DMS 273 treated with DMSO at 0.1 percent for 48 hours (cell line): ENCODE results near the gene RSAD2.
"Not testable (repeated sequence)": the region's sequence is repeated elsewhere in the genome, so short reads cannot be mapped to it uniquely, and the experiment has no call there.

ENCODE experiments used
- DNase-seq: peaks from one replicate; lab custom pipeline; 2025; lab: John Stamatoyannopoulos, UW

Gene RSAD2, protein sequence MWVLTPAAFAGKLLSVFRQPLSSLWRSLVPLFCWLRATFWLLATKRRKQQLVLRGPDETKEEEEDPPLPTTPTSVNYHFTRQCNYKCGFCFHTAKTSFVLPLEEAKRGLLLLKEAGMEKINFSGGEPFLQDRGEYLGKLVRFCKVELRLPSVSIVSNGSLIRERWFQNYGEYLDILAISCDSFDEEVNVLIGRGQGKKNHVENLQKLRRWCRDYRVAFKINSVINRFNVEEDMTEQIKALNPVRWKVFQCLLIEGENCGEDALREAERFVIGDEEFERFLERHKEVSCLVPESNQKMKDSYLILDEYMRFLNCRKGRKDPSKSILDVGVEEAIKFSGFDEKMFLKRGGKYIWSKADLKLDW

DNA sequence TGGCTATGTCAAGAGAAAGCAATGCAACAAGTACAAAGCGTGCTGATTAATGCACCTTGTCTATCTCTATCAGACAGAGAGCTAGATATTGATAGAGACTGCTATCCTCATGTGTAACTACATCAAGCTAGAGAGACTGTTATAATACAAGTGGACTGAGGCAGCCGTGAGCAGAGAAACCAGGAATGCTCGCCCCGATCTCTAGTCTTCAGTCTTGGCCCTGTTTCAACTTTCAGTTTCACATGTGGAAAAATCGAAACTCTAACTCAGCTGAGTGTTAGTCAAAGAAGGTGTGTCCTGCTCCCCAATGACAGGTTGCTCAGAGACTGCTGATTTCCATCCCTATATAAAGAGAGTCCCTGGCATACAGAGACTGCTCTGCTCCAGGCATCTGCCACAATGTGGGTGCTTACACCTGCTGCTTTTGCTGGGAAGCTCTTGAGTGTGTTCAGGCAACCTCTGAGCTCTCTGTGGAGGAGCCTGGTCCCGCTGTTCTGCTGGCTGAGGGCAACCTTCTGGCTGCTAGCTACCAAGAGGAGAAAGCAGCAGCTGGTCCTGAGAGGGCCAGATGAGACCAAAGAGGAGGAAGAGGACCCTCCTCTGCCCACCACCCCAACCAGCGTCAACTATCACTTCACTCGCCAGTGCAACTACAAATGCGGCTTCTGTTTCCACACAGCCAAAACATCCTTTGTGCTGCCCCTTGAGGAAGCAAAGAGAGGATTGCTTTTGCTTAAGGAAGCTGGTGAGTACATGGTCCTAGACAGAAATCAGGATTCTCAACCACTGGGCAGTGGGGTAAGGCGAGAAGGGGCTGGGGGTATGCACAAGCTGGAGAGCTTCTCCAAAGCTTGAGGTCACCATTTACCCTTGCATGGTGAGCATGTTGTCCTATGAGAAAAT lies at the start of gene RSAD2:
TSS of gene RSAD2 (plus strand) at position 376 of the 903 bp plus-strand sequence. CDS start at position 400, 24 bp downstream.
- no peak for DNase-seq

DNA sequence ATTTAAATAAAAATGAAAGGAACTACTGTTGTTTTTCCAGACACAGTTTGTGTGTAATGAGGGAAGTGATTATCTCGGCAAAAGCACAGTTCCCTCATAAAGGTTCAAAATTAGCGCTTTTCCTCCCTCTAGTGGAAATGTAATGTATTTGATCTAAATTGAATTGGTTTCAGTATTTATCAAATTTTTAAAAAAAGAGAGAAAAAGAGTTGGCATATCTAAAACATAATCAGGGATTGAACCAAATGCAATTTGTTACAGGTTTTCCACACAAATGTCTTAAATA lies 49.3 kb upstream of the RSAD2 start:
- DNase-seq: peak; percentile 9

DNA sequence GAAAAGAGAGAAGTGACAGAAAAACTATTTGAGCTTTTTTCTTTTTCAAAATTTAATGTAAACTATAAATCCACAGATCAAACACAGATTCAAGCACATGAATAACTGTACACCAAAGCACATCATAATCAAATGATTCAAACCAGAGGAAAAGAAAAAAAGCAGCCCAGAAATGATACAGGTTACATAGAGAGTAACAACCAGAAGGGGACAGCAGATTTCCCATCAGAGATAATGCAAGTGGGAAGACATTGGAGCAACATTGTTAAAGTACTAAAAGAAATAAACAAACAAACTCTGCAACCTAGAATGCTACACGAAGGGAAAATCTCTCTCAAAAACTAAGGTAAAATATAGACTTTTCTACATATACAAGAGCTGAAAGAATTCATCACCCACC lies 46.3 kb upstream of the RSAD2 start:
- DNase-seq: no peak

DNA sequence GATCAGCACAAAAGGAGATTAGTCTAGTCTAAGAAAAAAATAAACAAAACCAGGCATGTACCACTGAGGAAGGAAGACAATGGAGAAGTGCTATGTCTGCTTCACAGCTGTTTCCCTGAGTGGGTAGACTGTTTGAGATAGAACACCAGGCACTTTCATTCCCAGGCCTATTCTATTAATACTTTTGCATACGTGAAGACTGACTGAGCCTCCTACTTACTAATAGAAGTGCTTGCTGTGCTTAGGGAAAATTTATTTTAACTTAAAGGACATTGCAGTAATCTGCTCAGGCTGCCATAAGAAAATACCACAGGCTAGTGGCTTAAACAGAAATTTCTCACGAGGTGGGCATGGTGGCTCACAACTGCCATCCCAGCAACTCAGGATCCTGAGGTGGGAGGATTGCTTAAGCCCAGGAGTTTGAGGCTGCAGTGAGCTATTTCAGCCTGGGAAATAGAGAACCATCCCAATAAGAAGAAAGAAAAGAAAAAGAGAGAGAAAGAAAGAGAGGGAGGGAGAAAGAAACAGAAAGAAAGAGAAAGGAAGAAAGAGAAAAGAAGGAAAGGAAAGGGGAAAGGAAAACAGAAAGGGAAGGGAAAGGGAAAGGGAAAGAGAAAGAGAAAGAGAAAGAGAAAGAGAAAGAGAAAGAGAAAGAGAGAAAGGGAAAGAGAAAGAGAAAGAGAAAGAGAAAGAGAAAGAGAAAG lies 44.8 kb upstream of the RSAD2 start:
- no peak for DNase-seq

DNA sequence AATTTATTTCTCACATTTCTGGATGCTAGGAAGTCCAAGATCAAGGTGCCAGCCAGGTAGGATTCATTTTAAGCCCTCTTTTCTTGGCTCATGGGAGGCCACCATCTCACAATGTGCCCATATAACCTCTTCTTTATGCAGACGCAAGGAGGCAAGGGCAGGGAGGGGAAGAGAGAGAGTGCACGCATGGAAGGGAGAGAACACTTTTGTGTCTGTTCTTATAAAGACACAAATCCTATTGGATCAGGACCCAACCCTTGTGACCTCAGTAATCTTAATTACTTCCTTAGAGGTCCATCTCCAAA lies 44.3 kb upstream of the RSAD2 start:
- DNase-seq: no peak

DNA sequence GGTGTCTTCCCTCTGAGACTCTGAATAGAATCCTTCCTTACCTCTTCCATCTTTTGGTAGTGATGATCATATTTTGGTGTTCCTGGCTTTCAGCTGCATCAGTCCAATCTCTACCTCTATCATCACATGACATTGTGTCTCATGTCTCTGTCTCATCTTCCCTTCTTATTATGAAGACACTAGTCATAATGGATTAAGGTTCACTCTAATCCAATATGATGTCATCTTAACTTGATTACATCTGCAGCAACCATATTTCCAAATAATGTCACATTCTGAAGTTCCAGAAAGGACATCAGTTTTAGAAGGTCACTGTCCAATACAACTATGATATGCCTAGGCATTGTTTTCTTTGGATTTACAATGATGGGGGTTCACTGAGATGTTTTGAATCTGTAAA lies 43.4 kb upstream of the RSAD2 start:
- DNase-seq: no peak

DNA sequence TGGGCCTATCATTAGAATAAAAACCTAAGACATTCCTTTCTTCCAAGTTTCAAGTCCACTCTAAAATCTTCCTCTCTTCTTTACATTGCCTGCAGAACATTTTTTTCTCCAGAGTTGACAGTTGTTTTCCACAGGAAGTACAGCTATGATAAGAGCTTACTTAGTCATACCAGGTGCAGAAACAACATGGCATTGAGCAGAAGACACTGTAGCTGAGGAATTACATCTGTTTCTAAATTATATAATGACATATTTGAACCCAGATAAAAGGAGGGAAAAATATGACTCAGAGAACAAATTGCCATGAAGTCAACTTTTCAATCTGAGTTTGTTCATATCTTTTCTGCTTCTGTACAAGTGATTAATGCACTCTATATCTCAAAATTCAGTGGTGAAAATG lies 42.1 kb upstream of the RSAD2 start:
- DNase-seq: no peak

DNA sequence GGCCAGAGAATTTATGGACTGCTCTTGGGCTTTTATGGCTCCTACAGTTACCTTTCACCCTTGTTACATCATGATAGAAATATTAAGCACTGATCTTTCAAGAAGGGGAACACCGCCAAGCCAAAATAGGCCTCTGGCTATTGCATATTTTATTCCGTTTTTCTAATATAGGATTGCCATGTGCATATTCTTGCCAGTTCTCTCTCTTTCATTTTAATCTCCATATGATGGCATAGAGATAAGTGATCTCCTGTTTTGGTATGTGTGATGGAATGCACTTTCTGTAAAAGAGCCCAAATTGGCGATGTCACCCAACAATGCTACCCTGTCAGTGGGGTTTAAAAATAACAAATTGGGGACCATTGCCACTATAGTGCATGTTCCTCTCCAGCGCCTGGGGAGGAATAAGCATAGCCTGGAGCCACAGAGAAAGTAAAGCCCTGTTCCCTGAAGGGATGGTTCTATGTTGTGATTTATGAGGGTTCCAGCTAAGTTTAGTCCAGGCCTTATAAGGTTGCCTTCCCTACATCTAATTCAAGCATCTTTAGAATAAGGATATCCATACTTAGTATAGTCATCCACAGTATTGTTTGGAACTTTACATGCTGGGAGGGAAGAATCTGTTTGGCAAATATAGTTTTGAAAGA lies 38.8 kb upstream of the RSAD2 start:
- DNase-seq: no peak

DNA sequence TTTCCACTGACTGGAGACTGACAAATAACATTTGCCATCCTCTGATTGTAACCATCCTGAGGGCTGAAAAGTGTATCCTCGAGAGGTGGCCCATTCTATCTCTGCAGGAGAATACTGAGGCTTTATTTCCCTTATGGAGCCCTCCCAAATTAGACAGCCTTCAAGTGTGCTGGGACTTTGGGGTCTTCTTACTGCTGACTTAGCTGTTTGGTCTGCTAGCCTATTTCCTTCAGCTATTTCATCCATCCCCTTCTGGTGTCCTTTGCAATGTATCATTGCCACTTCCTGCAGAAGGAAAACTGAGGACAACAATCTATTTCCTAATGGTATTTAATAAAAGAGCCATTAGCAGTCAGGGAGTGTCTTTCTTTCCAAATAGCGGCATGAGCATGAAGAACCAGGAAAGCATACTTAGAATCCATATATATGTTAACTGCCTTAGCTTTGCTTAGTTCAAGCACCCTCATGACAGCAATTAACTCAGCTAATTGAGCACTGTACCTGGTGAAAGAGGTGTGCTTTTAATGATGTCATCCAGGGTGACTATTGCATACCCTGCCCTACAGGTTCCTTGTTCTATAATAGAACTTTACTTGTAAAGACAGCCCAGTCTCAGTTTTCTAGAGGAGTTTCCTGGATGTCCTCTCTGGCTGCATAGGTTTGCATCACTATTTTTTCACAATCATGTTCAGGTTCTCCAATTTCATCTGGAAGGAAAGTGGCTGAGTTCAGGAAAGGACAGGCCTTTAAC lies 35.9 kb upstream of the RSAD2 start:
- no peak for DNase-seq

DNA sequence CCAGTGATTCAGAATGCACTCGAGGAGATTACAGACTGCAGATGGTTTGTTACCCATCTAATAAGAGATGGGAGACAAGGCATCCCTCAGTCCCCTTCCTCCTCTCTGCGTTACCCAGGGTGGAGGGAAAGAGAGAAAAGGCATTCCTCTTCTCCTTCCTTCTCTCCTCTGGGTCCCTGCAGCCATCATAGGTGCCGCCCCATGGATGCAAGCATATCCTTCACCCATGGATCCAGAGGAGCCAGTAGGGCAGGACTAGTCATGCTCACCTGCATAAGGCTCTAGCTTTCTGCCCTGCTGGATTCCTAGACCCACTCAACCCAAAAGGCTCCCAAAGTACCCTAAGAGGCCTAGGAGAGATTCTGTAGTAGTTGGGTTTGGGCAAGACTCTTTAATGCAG lies 32.3 kb upstream of the RSAD2 start:
- DNase-seq: no peak

DNA sequence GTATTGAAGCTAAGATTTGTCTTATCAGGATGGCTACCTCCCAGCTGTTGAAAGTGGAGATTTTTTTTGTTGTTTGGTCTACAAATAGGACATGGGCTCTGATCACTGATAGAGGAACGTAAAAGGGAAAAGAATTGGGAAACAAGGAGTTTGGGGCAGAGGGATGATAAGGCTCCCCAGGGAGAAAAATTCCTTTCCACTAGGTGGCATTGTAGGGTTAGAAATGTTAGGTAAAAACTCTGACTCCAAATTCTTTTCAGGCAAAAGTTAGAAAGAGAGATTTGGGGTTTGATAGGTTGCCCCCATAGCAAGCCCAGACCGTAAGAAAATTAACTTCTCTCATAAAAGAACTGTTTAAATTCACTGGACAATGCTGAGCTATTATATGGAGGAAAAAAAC lies 31.7 kb upstream of the RSAD2 start:
- no peak for DNase-seq

DNA sequence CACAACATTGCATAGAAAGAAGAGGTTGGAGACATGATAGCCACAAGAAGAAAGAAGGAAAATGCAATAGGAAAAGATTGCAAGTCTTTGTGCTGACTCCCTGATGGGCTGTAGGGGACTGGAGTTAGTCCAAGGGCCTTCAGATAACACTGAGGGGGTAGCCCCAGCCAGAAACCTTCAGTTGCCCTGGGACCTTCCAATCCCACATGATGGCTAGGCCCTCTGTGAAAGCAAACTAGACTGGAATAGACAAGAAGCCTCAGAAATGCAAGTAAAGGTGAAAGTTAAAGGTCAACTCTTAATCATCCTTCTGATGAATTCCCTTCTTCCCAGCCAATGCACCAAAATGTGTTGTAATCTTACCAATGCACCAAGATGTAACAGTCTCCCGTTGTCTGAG lies 31.0 kb upstream of the RSAD2 start:
- DNase-seq: no peak

DNA sequence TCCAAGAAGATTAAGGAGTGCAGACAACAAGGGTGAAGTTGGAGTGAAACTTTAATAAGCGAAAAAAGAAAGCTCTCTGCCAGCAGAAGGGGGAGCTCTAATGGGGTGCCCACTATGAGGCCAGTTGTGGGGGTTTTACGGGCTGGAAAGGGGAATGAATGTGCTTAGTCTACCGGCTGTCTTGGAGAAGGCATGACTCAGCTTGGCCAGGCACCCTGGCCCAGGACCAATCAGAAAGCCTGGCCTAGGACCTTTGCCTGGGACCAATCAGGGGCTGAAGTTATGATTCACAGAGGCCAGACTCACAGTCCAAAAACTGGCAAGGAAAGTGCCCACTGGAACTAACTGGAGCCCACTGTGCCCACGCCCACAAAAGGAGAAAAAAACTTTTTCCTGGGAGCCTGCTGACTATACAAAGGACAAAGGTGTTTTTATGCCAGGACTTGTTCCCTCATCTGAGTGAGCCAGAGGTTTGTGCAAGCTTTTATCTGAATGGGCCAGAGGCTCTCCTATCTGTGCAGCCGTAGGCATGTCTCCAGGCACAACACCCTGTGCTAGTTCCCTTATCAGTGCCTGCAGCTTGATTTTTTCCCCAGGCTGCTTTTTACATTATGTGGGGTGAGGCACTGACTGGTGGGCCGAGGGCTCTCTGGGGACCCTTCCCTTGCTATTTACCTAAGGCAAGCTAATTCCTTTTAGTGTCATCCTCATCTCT lies 30.5 kb upstream of the RSAD2 start:
- no peak for DNase-seq

DNA sequence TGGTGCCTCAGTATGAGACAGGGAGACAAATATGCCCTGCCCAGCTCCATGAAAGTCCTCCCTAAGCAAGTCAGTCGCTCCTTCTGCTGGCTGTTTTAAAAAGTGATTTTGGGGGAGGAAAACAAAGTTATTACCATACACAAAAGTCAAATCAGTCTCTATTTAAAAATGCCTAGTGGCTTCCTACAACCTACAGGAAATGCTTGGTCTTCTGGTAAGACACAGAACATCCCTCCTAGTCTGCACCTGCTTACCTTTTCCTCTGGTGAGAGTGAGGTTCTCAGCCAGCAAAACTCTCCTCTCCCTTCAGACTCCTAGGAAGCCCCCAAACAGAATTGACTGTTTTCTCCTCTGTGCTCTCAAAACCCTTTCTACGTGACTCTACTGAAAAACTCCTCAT lies 25.4 kb upstream of the RSAD2 start:
- DNase-seq: no peak

DNA sequence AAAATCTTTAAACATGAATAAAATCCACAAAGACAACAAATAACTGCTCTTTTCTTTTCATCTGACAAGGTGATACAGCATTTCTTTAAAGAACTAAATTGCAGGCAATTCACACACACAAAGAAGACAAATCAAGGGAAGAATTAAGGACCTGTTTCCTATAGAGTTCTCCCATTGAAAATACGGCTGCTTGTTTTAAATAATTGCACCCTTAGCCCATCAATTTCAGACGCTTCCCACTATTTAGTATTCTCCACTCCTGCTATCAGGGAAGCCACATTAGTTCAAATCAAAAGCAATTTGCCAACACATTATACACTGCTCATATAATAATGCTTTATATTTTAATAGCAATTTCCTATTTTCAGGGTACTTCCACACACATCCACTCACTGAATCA lies 23.2 kb upstream of the RSAD2 start:
- DNase-seq: no peak

DNA sequence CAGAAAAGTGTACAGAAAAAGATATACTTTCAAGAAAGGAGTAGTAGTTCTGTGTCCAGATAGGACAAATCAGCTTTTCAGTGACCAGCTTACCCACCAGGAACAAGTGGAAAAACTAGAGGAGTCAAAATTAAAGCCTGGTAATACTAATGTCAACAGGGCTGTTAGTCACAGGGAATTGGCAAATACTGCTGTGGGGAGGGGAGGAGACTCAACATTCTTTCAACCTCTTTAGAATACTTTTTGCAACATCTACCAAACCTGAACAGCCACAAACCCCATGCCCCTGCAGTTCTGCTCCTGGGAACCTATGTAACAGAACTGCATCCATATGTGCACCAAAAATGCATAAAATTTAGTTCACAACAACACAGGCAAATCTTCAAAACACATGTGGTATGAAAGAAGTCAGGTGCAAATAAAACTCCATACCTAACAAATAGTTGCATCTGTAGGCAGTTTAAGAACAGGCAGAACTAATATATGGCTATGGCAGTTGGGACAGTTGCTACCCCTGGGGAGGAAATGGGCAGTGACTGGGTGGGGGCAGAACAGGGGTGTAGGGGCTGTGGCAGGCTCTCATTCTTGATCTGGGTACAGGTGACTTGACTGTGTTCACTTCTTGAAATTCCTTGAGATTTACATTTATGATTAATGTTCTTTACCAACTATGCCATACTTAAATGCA lies 21.6 kb upstream of the RSAD2 start:
- no peak for DNase-seq

DNA sequence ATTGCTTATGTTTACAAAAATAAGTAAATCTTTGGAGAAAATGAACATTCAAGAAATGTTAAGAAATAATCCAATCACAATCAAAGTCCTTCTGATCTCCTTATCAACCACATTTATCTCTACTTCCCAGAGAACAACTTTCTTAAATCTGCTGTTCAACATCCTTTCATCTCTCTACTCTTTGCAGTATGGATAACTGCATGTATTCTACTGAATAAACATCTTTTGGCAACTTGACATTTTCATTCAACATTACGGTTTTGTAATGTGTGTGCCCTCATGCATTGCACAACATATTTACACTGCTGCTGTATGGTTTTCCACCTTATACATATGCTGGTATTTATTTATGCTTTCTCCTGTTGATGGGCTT lies 21.0 kb upstream of the RSAD2 start:
- DNase-seq: no peak

DNA sequence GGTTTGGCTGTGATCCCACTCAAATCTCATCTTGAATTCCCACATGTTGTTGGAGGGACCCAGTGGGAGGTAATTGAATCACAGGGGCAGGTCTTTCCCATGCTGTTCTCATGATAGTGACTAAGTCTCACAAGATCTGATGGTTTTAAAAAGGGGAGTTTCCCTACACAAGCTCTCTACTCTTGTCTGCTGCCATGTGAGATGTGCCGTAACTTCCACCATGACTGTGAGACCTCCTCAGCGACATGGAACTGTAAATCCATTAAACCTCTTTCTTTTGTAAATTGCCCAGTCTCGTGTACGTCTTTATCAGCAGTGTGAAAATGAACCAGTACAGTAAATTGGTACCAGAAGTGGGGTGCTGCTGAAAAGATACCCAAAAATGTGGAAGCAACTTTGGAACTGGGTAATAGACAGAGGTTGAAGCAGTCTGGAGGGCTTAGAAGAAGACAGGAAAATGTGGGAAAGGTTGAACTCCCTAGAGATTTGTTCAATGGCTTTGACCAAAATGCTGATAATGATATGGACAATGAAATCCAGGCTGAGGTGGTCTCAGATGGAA lies 19.0 kb upstream of the RSAD2 start:
- DNase-seq: not testable (repeated sequence)

DNA sequence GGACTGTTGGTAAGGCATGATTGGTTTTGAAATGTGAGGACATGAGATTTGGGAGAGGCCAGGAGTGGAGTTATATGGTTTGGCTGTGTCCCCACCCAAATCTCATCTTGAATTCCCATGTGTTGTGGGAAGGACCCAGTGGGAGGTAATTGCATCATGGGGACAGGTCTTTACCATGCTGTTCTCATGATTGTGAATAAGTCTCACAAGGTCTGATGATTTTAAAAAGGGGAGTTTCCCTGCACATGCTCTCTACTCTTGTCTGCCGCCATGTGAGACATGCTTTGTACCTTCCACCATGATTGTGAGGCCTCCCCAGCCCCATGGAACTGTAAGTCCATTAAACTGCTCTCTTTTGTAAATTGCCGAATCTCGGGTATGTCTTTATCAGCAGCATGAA lies 17.3 kb upstream of the RSAD2 start:
- no peak for DNase-seq

DNA sequence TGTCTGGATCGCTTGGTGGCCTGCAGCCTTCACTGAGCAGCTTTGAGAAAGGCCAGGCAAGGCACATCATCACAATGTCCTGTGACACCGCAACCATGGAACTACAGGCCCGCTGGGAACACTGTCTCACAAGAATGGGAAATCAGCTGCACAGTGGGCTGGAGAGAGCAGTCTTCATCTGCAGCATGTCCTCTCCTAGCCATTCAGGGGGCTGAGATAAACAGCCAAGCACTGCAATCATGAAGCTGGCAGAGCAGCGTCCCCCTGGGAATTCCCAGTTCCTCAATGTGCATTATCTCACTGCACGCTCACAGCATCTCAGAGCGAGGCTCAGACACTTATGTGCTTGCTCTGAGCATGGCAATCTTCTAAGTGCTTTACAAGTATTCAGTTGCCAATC lies 13.8 kb upstream of the RSAD2 start:
- DNase-seq: no peak
